OCI-LY3 (cell line): ENCODE measurements around the gene GCKR.
"Not testable (repeated sequence)": the region's sequence is repeated elsewhere in the genome, so short reads cannot be mapped to it uniquely, and the experiment has no call there.

ENCODE experiments used
- CTCF ChIP-seq: fragments of 200-600, 300-600 bp; sonication (generic); IDR thresholded peaks from 2 replicates; pipeline ENCODE4 v1.5.1; 2014; ENCODE audit warnings: antibody characterized with exemption, low read length, low read depth
- EZH2phosphoT487 ChIP-seq: fragments of 200-600 bp; shearing (Covaris generic); IDR thresholded peaks from 2 replicates; pipeline ENCODE4 v1.6.1; 2018; ENCODE audit warnings: antibody characterized with exemption, mixed run types, low read depth

- not testable (repeated sequence) for TF ChIP-seq CTCF, EZH2phosphoT487
Observed at GRCh38 chr2:27538839-27539450, 42.3 kb downstream of the GCKR start.
